T-helper 17 cell (primary cell): Measurements from ENCODE around the gene S100A13. TPM values are rescaled to one million over a fixed set of nuclear protein-coding genes. Genes with fewer than 3 reads are reported as not detected.
A peak's percentile ranks its signal among the peaks of the same experiment; 100 is the strongest.

Source experiments
- ATAC-seq: fragments of 150-1000 bp; cut with Tn5 transposase; 2 replicates; pipeline ENCODE4 v1.10.0; 2021; ENCODE audit warnings: mild to moderate bottlenecking, moderate library complexity
- DNase-seq, 3 donors: peaks; one replicate each; pipeline versions ENCODE4 v3.0.0 to v3.0.0-alpha.2; 2020 to 2021
- H3K9me3 ChIP-seq: one replicate; pipeline ENCODE4 v1.7.0; 2013; ENCODE audit warnings: low read length, mild to moderate bottlenecking; ENCODE audit not compliant: control insufficient read depth, poor library complexity, severe bottlenecking
- H3K27ac Mint-ChIP-seq: one replicate; pipeline ENCODE4 v1.8.0; 2022; ENCODE audit warnings: mild to moderate bottlenecking, moderate library complexity, mixed read lengths
- H3K27me3 Mint-ChIP-seq: one replicate; pipeline ENCODE4 v1.8.0; 2022; ENCODE audit warnings: mixed read lengths
- H3K36me3 Mint-ChIP-seq: one replicate; pipeline ENCODE4 v1.8.0; 2022; ENCODE audit warnings: low read depth, mixed read lengths
- H3K4me1 Mint-ChIP-seq: one replicate; pipeline ENCODE4 v1.8.0; 2022; ENCODE audit warnings: mild to moderate bottlenecking, mixed read lengths
- H3K4me3 Mint-ChIP-seq: one replicate; pipeline ENCODE4 v1.8.0; 2022; ENCODE audit warnings: mild to moderate bottlenecking, moderate library complexity, mixed read lengths
- total RNA-seq, 4 donors: library from RNA in 2 of 4; stranded (reverse) in 2 of 4; gene quantifications; one replicate each; pipeline ENCODE4 v1.2.3 and lab custom pipeline; 2022 to 2026

Gene S100A13
- total RNA-seq, 2 donors from 2014 or later, result 3.1 to 4.6 TPM

GRCh38 chr1:153659175-153659534 is 31.9 kb upstream of the S100A13 start:
- Mint-ChIP-seq H3K4me3 (peak overlapping the region; percentile 94), H3K4me1 (peaks cover 13% of the 10 kb centered on the region), H3K27ac (peak overlapping the region; percentile 84), H3K36me3 (peaks cover 2% of the 10 kb centered on the region), H3K27me3 (no peaks in the 10 kb centered on the region)
- ATAC-seq (no peak), DNase-seq (no peak)
- H3K9me3 ChIP-seq, result no peaks in the 10 kb centered on the region

GRCh38 chr1:153658400-153659174 is 31.3 kb upstream of the S100A13 start, which contains the start of gene SNAPIN:
SNAPIN (plus strand) TSS chr1:153658703; CDS start chr1:153658744, 41 bp downstream.
- no peaks in the 10 kb centered on the region for H3K9me3 ChIP-seq
- ATAC-seq, result peak; percentile 97
- DNase-seq, result peak; percentile 80 to 81 (median 81)
- peaks cover 15% of the 10 kb centered on the region for H3K4me1 Mint-ChIP-seq
- H3K4me3 Mint-ChIP-seq, result peak within 1 kb of the TSS; percentile 94
- peak within 1 kb of the TSS; percentile 84 for H3K27ac Mint-ChIP-seq
- no peaks in the 10 kb centered on the region for H3K27me3 Mint-ChIP-seq
- peaks cover 2% of the 10 kb centered on the region for H3K36me3 Mint-ChIP-seq

GRCh38 chr1:153655333-153655732 is 28.0 kb upstream of the S100A13 start:
- Mint-ChIP-seq H3K4me1 (peaks cover 13% of the 10 kb centered on the region), H3K27me3 (no peaks in the 10 kb centered on the region), H3K4me3 (no peak overlapping the region), H3K36me3 (no peaks in the 10 kb centered on the region), H3K27ac (no peak overlapping the region)
- DNase-seq (no peak), ATAC-seq (no peak)
- no peaks in the 10 kb centered on the region for H3K9me3 ChIP-seq

- no peaks in the 10 kb centered on the region for H3K27me3 Mint-ChIP-seq
- DNase-seq (no peak), ATAC-seq (no peak)
These were observed 25.6 kb upstream of the S100A13 start for GRCh38 chr1:153652805-153653500.

GRCh38 chr1:153651771-153652170 is 24.5 kb upstream of the S100A13 start:
- no peak for DNase-seq
- ATAC-seq, result no peak
- H3K9me3 ChIP-seq, result no peaks in the 10 kb centered on the region
- no peak overlapping the region for H3K27ac Mint-ChIP-seq
- no peaks in the 10 kb centered on the region for H3K27me3 Mint-ChIP-seq
- H3K36me3 Mint-ChIP-seq, result no peaks in the 10 kb centered on the region
- no peak overlapping the region for H3K4me3 Mint-ChIP-seq
- H3K4me1 Mint-ChIP-seq, result peaks cover 21% of the 10 kb centered on the region

More at GRCh38 chr1:153652805-153653500, 25.6 kb upstream of the S100A13 start:
- Mint-ChIP-seq H3K4me1 (peaks cover 16% of the 10 kb centered on the region), H3K36me3 (no peaks in the 10 kb centered on the region), H3K4me3 (no peak overlapping the region), H3K27ac (no peak overlapping the region)
- no peaks in the 10 kb centered on the region for H3K9me3 ChIP-seq

- peak; percentile 15 for ATAC-seq
- peaks cover 34% of the 10 kb centered on the region for H3K4me1 Mint-ChIP-seq
- peak overlapping the region; percentile 72 for H3K27ac Mint-ChIP-seq
These were observed 22.5 kb upstream of the S100A13 start for GRCh38 chr1:153649863-153650235.

GRCh38 chr1:153649137-153649862 is 22.0 kb upstream of the S100A13 start:
- DNase-seq (no peak), ATAC-seq (peak; percentile 84)
- no peaks in the 10 kb centered on the region for H3K9me3 ChIP-seq
- Mint-ChIP-seq H3K4me1 (peaks cover 38% of the 10 kb centered on the region), H3K36me3 (peaks cover 6% of the 10 kb centered on the region), H3K4me3 (peak overlapping the region; percentile 53), H3K27ac (peak overlapping the region; percentile 72), H3K27me3 (no peaks in the 10 kb centered on the region)

More at GRCh38 chr1:153649863-153650235, 22.5 kb upstream of the S100A13 start:
- Mint-ChIP-seq H3K27me3 (no peaks in the 10 kb centered on the region), H3K36me3 (peaks cover 6% of the 10 kb centered on the region), H3K4me3 (peak overlapping the region; percentile 53)
- DNase-seq, result no peak
- H3K9me3 ChIP-seq, result no peaks in the 10 kb centered on the region

GRCh38 chr1:153648000-153648643 is 20.8 kb upstream of the S100A13 start:
- DNase-seq (no peak), ATAC-seq (no peak)
- Mint-ChIP-seq H3K4me1 (peaks cover 45% of the 10 kb centered on the region), H3K27me3 (no peaks in the 10 kb centered on the region), H3K4me3 (no peak overlapping the region), H3K36me3 (peaks cover 10% of the 10 kb centered on the region), H3K27ac (peak overlapping the region; percentile 72)
- H3K9me3 ChIP-seq, result no peaks in the 10 kb centered on the region

- no peaks in the 10 kb centered on the region for H3K9me3 ChIP-seq
- peaks cover 48% of the 10 kb centered on the region for H3K4me1 Mint-ChIP-seq
- peak overlapping the region; percentile 71 for H3K4me3 Mint-ChIP-seq
- peak overlapping the region; percentile 72 for H3K27ac Mint-ChIP-seq
- no peaks in the 10 kb centered on the region for H3K27me3 Mint-ChIP-seq
- peaks cover 13% of the 10 kb centered on the region for H3K36me3 Mint-ChIP-seq
- DNase-seq, result no peak
- no peak for ATAC-seq
These were observed 20.0 kb upstream of the S100A13 start for GRCh38 chr1:153647346-153647714.

GRCh38 chr1:153646672-153647345 is 19.5 kb upstream of the S100A13 start:
- Mint-ChIP-seq H3K4me3 (no peak overlapping the region), H3K27me3 (no peaks in the 10 kb centered on the region), H3K27ac (peak overlapping the region; percentile 82), H3K36me3 (peaks cover 13% of the 10 kb centered on the region), H3K4me1 (peaks cover 48% of the 10 kb centered on the region)
- DNase-seq (no peak), ATAC-seq (no peak)
- no peaks in the 10 kb centered on the region for H3K9me3 ChIP-seq

GRCh38 chr1:153643816-153644215 is 16.5 kb upstream of the S100A13 start:
- H3K4me3 Mint-ChIP-seq, result no peak overlapping the region
- no peaks in the 10 kb centered on the region for H3K9me3 ChIP-seq
- peak overlapping the region; percentile 82 for H3K27ac Mint-ChIP-seq
- H3K27me3 Mint-ChIP-seq, result no peaks in the 10 kb centered on the region
- peaks cover 39% of the 10 kb centered on the region for H3K4me1 Mint-ChIP-seq
- ATAC-seq, result no peak
- peaks cover 13% of the 10 kb centered on the region for H3K36me3 Mint-ChIP-seq
- DNase-seq, result no peak

- H3K4me1 Mint-ChIP-seq, result peaks cover 39% of the 10 kb centered on the region
- H3K9me3 ChIP-seq, result no peaks in the 10 kb centered on the region
- H3K27me3 Mint-ChIP-seq, result no peaks in the 10 kb centered on the region
- ATAC-seq (no peak), DNase-seq (no peak)
- H3K27ac Mint-ChIP-seq, result peak overlapping the region; percentile 82
- H3K36me3 Mint-ChIP-seq, result peaks cover 13% of the 10 kb centered on the region
- no peak overlapping the region for H3K4me3 Mint-ChIP-seq
These were observed 15.8 kb upstream of the S100A13 start for GRCh38 chr1:153643100-153643499.
